GM12878 (cell line): ENCODE results near the gene NUDT12. TPM values are rescaled to one million over a fixed set of nuclear protein-coding genes. Genes with fewer than 3 reads are reported as not detected.

Source experiments
- ATAC-seq: fragments of 200-7000 bp; cut with Tn5 transposase; 3 replicates; pipeline ENCODE4 v1.9.1; 2020; ENCODE audit warnings: mild to moderate bottlenecking, moderate library complexity
- BruUV-seq: library from RNA; stranded (reverse); fragments of 400-500 nt; replicated peaks from 2 replicates; lab custom pipeline; 2021; lab: Mats Ljungman, UMichigan
- CTCF ChIA-PET: fragments of 300-600 bp; sonication (Branson Sonifier 250); formaldehyde crosslinking; extraction: SDS; loops from one replicate; lab custom pipeline; 2021; ENCODE audit warnings: inconsistent platforms; lab: Yijun Ruan, JAX
- POLR2A ChIA-PET: fragments of 350-600 bp; formaldehyde crosslinking; extraction: SDS; loops from one replicate; lab custom pipeline; 2021; ENCODE audit warnings: inconsistent platforms; lab: Charles Lee
- RAD21 ChIA-PET: fragments of 300-600 bp; sonication (Branson Sonifier 250); formaldehyde crosslinking; loops from one replicate; lab custom pipeline; 2023; ENCODE audit warnings: antibody characterized with exemption; ENCODE audit not compliant: unreplicated experiment; lab: Charles Lee
- SMC1A ChIA-PET: fragments of 300-600 bp; sonication (Branson Sonifier 250); formaldehyde crosslinking; loops from one replicate; lab custom pipeline; 2023; ENCODE audit not compliant: unreplicated experiment, uncharacterized antibody; lab: Charles Lee
- DNase-seq: peaks from one replicate; pipeline ENCODE4 v3.0.0-alpha.2; 2011; ENCODE audit warnings: low read depth, low spot score
- FAIRE-seq: peaks from 3 replicates; lab custom pipeline; 2011; peaks lifted over from hg19 to GRCh38; lab: Jason Lieb, UNC
- H2AFZ ChIP-seq: 2 replicates; pipeline ENCODE4 v1.6.0; 2011; ENCODE audit warnings: low read depth, low read length, control low read depth; ENCODE audit not compliant: control insufficient read depth
- H3K27ac ChIP-seq: 2 replicates; pipeline ENCODE4 v1.5.1; 2011; ENCODE audit warnings: control low read depth; ENCODE audit not compliant: control insufficient read depth, insufficient read depth
- H3K27me3 ChIP-seq, 2 experiments: replicated peaks in 1 of 2; 2 replicates each; pipeline versions ENCODE4 v1.6.0 to v1.6.1; 2011; ENCODE audit warnings: low read length in 1 of 2; ENCODE audit not compliant: control insufficient read depth in 2 of 2, insufficient read depth in 2 of 2
- H3K36me3 ChIP-seq, 2 experiments: 2 replicates each; pipeline ENCODE4 v1.5.1; 2011; ENCODE audit warnings: low read length in 1 of 2; ENCODE audit not compliant: control insufficient read depth in 2 of 2, insufficient read depth in 2 of 2
- H3K4me1 ChIP-seq: 2 replicates; pipeline ENCODE4 v1.6.1; 2011; ENCODE audit warnings: mild to moderate bottlenecking, low read length, moderate library complexity, mixed read lengths; ENCODE audit not compliant: control insufficient read depth, insufficient read depth
- H3K4me2 ChIP-seq: 2 replicates; pipeline ENCODE4 v1.6.0; 2011; ENCODE audit warnings: control low read depth; ENCODE audit not compliant: control insufficient read depth, insufficient read depth
- H3K4me3 ChIP-seq: fragments of 200-600 bp; sonication (generic); 2 replicates; pipeline ENCODE4 v1.5.1; 2016
- H3K79me2 ChIP-seq: 2 replicates; pipeline ENCODE4 v1.6.0; 2011; ENCODE audit warnings: low read length; ENCODE audit not compliant: control insufficient read depth, insufficient read depth
- H3K9ac ChIP-seq: 2 replicates; pipeline ENCODE4 v1.8.0; 2011; ENCODE audit warnings: low read length, control low read depth, mixed read lengths; ENCODE audit not compliant: control insufficient read depth, insufficient read depth
- H3K9me3 ChIP-seq: replicated peaks from 3 replicates; pipeline ENCODE4 v1.5.1; 2011; ENCODE audit warnings: mild to moderate bottlenecking, low read length; ENCODE audit not compliant: control insufficient read depth, insufficient read depth
- H4K20me1 ChIP-seq: 2 replicates; pipeline ENCODE4 v1.6.0; 2011; ENCODE audit not compliant: control insufficient read depth, insufficient read depth
- CBX5 ChIP-seq: sonication (generic); IDR thresholded peaks from 2 replicates; pipeline ENCODE4 v1.6.1; 2016; ENCODE audit warnings: low read depth, moderate library complexity, mild to moderate bottlenecking, inconsistent platforms
- FOXM1 ChIP-seq: IDR thresholded peaks from 2 replicates; pipeline ENCODE4 v1.6.1; 2012; ENCODE audit warnings: low read depth, mild to moderate bottlenecking, inconsistent platforms, low read length, moderate library complexity
- HCFC1 ChIP-seq: fragments of 150-350 bp; IDR thresholded peaks from 2 replicates; pipeline ENCODE4 v1.6.1; 2014; ENCODE audit warnings: low read length
- HDGF ChIP-seq: fragments of 450-650 bp; IDR thresholded peaks from 2 replicates; pipeline ENCODE4 v1.6.1; 2016; ENCODE audit warnings: antibody characterized with exemption
- MYB ChIP-seq: fragments of 150-350 bp; IDR thresholded peaks from 2 replicates; pipeline ENCODE4 v1.6.1; 2014; ENCODE audit warnings: mild to moderate bottlenecking, low read depth, low read length, borderline replicate concordance
- NFXL1 ChIP-seq: fragments of 450-650 bp; IDR thresholded peaks from 2 replicates; pipeline ENCODE4 v1.6.1; 2017; ENCODE audit warnings: antibody characterized with exemption, mild to moderate bottlenecking, borderline replicate concordance
- NR2F1 ChIP-seq: fragments of 450-650 bp; conservative IDR thresholded peaks from 2 replicates; pipeline ENCODE4 v1.6.1; 2017; ENCODE audit warnings: mild to moderate bottlenecking
- PML ChIP-seq: IDR thresholded peaks from 2 replicates; pipeline ENCODE4 v1.6.1; 2012; ENCODE audit warnings: low read length, inconsistent platforms
- POLR2AphosphoS2 ChIP-seq: IDR thresholded peaks from 2 replicates; pipeline ENCODE4 v1.6.1; 2011; ENCODE audit warnings: low read depth, mild to moderate bottlenecking, low read length, improper control_type of control experiment, moderate library complexity
- SIN3A ChIP-seq: IDR thresholded peaks from 2 replicates; pipeline ENCODE4 v1.6.1; 2012; ENCODE audit warnings: low read depth, low read length, improper control_type of control experiment
- SUZ12 ChIP-seq: fragments of 200-600 bp; sonication (generic); IDR thresholded peaks from one replicate; pipeline ENCODE4 v1.6.1; 2018; ENCODE audit warnings: antibody characterized with exemption, mild to moderate bottlenecking; ENCODE audit not compliant: unreplicated experiment
- YY1 ChIP-seq: IDR thresholded peaks from 2 replicates; pipeline ENCODE4 v1.6.1; 2011; ENCODE audit warnings: low read depth, mild to moderate bottlenecking, low read length
- ZNF274 ChIP-seq: IDR thresholded peaks from one replicate; pipeline ENCODE4 v1.8.0; 2011; ENCODE audit not compliant: insufficient read length, insufficient read depth
- ZNF622 ChIP-seq: fragments of 450-650 bp; IDR thresholded peaks from 2 replicates; pipeline ENCODE4 v1.6.1; 2017; ENCODE audit warnings: mild to moderate bottlenecking, inconsistent platforms
- WGBS: methylation state at CpG from one replicate; pipeline ENCODE4 v1.1.6; 2016; ENCODE audit warnings: low lambda C conversion rate; ENCODE audit not compliant: insufficient replicate concordance, insufficient coverage; ENCODE audit errors: missing lambda C conversion rate; 5-methylcytosine and 5-hydroxymethylcytosine counted together
- in situ Hi-C: fragments of 300-500 bp; cut with MboI; formaldehyde crosslinking; loops from 9 replicates; pipeline ENCODE4 v1.14.3; 2018; ENCODE audit warnings: mixed read lengths
- intact Hi-C: fragments of 100-400 bp; cut with micrococcal nuclease; formaldehyde crosslinking; loops from one replicate; pipeline ENCODE4 v1.14.2; 2022; ENCODE audit not compliant: unreplicated experiment
- polyA plus RNA-seq, 11 experiments: library from polyadenylated mRNA; depleted of rRNA in 4 of 11; unstranded in 6 of 11; stranded (reverse) in 5 of 11; fragments of >200 nt; fragmentation: Nextera tagmentation in 4 of 11; fragmentation: Illumina TruSeq in 1 of 11; extraction: Ambion mirVana in 4 of 11; extraction: Trizol in 1 of 11; gene quantifications; 1 replicate in 1 of 11; 2 replicates in 10 of 11; pipeline versions ENCODE4 v1.2.1 to v1.2.3, GENCODE V29; 2011 to 2016; ENCODE audit warnings: inconsistent platforms in 2 of 11, missing spikeins in 2 of 11, low read depth in 1 of 11
- total RNA-seq, 4 experiments: library from RNA; depleted of rRNA in 3 of 4; stranded (reverse); fragments of >200 nt in 3 of 4; fragmentation: Illumina TruSeq in 1 of 4; extraction: Trizol in 1 of 4; gene quantifications; 2 replicates each; pipeline versions ENCODE4 v1.2.1 to v1.2.3, GENCODE V29; 2013 to 2021
- TF ChIP-seq, protein P1 (sequence below): IDR thresholded peaks from 2 replicates; pipeline ENCODE4 v1.6.1; 2011; ENCODE audit warnings: borderline replicate concordance, low read depth, mild to moderate bottlenecking, moderate library complexity, low read length; ENCODE audit not compliant: insufficient read depth, poor library complexity, severe bottlenecking

NUDT12 gene
- total and polyA plus RNA-seq, 10 of the 15 experiments (the other 5 are each of a cell fraction or from before 2014, with no cell fraction given): 2.9 to 9.0 (median 5.2) TPM

DNA sequence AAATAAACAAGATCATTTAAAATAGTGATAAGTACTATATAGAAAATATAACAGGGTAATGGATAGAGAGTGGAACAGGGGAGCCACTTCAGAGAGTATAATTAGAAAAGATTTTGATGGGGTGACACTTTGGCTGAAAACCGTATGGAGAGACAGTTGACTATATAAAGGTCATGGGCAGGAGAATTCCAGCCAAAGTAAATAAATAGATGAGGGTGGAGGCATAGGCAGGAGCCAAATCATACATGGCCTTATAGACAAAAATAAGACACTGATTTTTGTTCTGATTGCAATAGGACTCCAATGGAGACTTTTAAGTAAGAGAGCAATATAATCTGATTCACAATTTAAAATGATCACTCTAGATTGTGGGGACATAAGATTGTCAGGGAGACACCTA lies 37.5 kb upstream of the NUDT12 start:
- 0% methylated on average over 1 of the region's 1 CpG for WGBS
- TF ChIP-seq MYB (no peak), SUZ12 (no peak), POLR2AphosphoS2 (no peak), HDGF (no peak), YY1 (no peak), NFXL1 (no peak), ZNF274 (no peak), PML (no peak), FOXM1 (no peak), SIN3A (no peak), NR2F1 (no peak), ZNF622 (no peak), CBX5 (no peak), HCFC1 (no peak)
- TF ChIP-seq, protein P1, sequence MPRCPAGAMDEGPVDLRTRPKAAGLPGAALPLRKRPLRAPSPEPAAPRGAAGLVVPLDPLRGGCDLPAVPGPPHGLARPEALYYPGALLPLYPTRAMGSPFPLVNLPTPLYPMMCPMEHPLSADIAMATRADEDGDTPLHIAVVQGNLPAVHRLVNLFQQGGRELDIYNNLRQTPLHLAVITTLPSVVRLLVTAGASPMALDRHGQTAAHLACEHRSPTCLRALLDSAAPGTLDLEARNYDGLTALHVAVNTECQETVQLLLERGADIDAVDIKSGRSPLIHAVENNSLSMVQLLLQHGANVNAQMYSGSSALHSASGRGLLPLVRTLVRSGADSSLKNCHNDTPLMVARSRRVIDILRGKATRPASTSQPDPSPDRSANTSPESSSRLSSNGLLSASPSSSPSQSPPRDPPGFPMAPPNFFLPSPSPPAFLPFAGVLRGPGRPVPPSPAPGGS: no peak
- Histone ChIP-seq H3K4me3 (no peak overlapping the region), H3K4me1 (no peaks in the 10 kb centered on the region), H3K9me3 (no peaks in the 10 kb centered on the region), H2AFZ (no peak overlapping the region), H3K79me2 (no peaks in the 10 kb centered on the region), H3K4me2 (no peak overlapping the region), H3K9ac (no peak overlapping the region), H3K36me3 (no peaks in the 10 kb centered on the region), H3K27me3 (no peaks in the 10 kb centered on the region; a peak in 1 of 4 replicates), H4K20me1 (no peaks in the 10 kb centered on the region), H3K27ac (no peak overlapping the region)
- in situ Hi-C loops: no loop called here
- no TSS peak for BruUV-seq
- DNase-seq (no peak), FAIRE-seq (no peak), ATAC-seq (no peak)
- POLR2A ChIA-PET: no interaction called here
- RAD21 ChIA-PET: no interaction called here
- intact Hi-C loops: no loop called here
- SMC1A ChIA-PET: no interaction called here
- CTCF ChIA-PET: no interaction called here
